Aorta (tissue), 5 donors: Measurements from ENCODE around the gene LARP4B. TPM values are rescaled to one million over a fixed set of nuclear protein-coding genes. Genes with fewer than 3 reads are reported as not detected.
A peak's percentile ranks its signal among the peaks of the same experiment; 100 is the strongest.
"Not testable (repeated sequence)": the region's sequence is repeated elsewhere in the genome, so short reads cannot be mapped to it uniquely, and the experiment has no call there.

Experiments
- ATAC-seq: fragments of 200-7000 bp; cut with Tn5 transposase; one replicate; pipeline ENCODE4 v1.9.1; 2022; ENCODE audit warnings: moderate library complexity; ENCODE audit not compliant: low FRiP score
- DNase-seq, 2 donors: peaks; one replicate each; pipeline ENCODE4 v3.0.0-alpha.2; 2020
- H3K27ac ChIP-seq, 2 donors: one replicate each; pipeline ENCODE4 v1.5.1; 2013; ENCODE audit warnings: low read length in 2 of 2, mild to moderate bottlenecking in 2 of 2, moderate library complexity in 2 of 2, control low read depth in 1 of 2, inconsistent platforms in 1 of 2, low read depth in 1 of 2
- H3K27me3 ChIP-seq, 2 donors: one replicate each; pipeline ENCODE4 v1.6.1; 2013; ENCODE audit warnings: control low read depth in 1 of 2, low read length in 1 of 2, mild to moderate bottlenecking in 1 of 2, moderate library complexity in 1 of 2; ENCODE audit not compliant: insufficient read depth in 2 of 2, control insufficient read depth in 1 of 2
- H3K36me3 ChIP-seq, 2 donors: one replicate each; pipeline ENCODE4 v1.6.1; 2013; ENCODE audit warnings: control low read depth in 1 of 2, low read length in 1 of 2, mild to moderate bottlenecking in 1 of 2; ENCODE audit not compliant: insufficient read depth in 2 of 2, control insufficient read depth in 1 of 2
- H3K4me1 ChIP-seq, 2 donors: one replicate each; pipeline ENCODE4 v1.6.1; 2013; ENCODE audit warnings: low read length in 2 of 2, control low read depth in 1 of 2, mild to moderate bottlenecking in 1 of 2, moderate library complexity in 1 of 2; ENCODE audit not compliant: insufficient read depth in 2 of 2, control insufficient read depth in 1 of 2
- H3K4me3 ChIP-seq, 2 donors: one replicate each; pipeline ENCODE4 v1.5.1; 2013; ENCODE audit warnings: low read length in 2 of 2, control low read depth in 1 of 2, mild to moderate bottlenecking in 1 of 2
- H3K9me3 ChIP-seq: one replicate; pipeline ENCODE4 v1.6.1; 2013; ENCODE audit warnings: mild to moderate bottlenecking, low read length; ENCODE audit not compliant: control insufficient read depth
- WGBS, 2 donors: extraction: QIAGEN DNeasy Blood & Tissue Kit; methylation state at CpG; one replicate each; pipeline ENCODE4 v1.1.7; 2013; 5-methylcytosine and 5-hydroxymethylcytosine counted together
- intact Hi-C, 2 donors: fragments of 100-400 bp; cut with DNase I; formaldehyde crosslinking; loops; one replicate each; pipeline versions ENCODE4 v1.14.2 to v1.15.0; 2022
- polyA plus RNA-seq, 2 donors: library from polyadenylated mRNA; stranded (reverse); fragments of 200-250 nt; gene quantifications; one replicate each; pipeline ENCODE4 v1.2.3, GENCODE V29; 2013
- total RNA-seq, 2 donors: library from RNA; stranded (reverse); fragmentation: NEBNext Ultra II Directional; extraction: Animal tissue kit (Norgen Biotek cat#: 25700); gene quantifications; one replicate each; pipeline ENCODE4 v1.2.1, GENCODE V29; 2021
- donor health status: healthy with polysubstance abuse.
- donor health status: Bipolar disorder and iron deficiency.
- donor health status: DM: no; HTN: no; CAD: no.
- donor health status: DM: no; HTN: no; CAD: no.
- donor health status: DM: yes; HTN: yes; CAD: no.

LARP4B gene
- total and polyA plus RNA-seq, 4 donors: 8.1 to 82.4 (median 42.8) TPM

- Histone ChIP-seq H3K36me3 (no peaks in the 10 kb centered on the region), H3K4me3 (no peak overlapping the region), H3K27me3 (no peaks in the 10 kb centered on the region), H3K9me3 (no peaks in the 10 kb centered on the region), H3K27ac (no peak overlapping the region), H3K4me1 (no peaks in the 10 kb centered on the region)
- ATAC-seq (peak; percentile 82), DNase-seq (peak; percentile 77 to 88)
- WGBS, 2 donors: 30 to 31% methylated on average over 34 to 38 of the region's 38 CpGs
- intact Hi-C loops: no loop called here
These were observed 156.0 kb downstream of the LARP4B start for GRCh38 chr10:775245-776075.

GRCh38 chr10:774661-775244 is 156.8 kb downstream of the LARP4B start:
- Histone ChIP-seq H3K36me3 (no peaks in the 10 kb centered on the region), H3K27ac (no peak overlapping the region), H3K4me3 (no peak overlapping the region), H3K27me3 (no peaks in the 10 kb centered on the region), H3K9me3 (no peaks in the 10 kb centered on the region), H3K4me1 (no peaks in the 10 kb centered on the region)
- ATAC-seq: peak; percentile 4
- DNase-seq: no peak
- intact Hi-C loops: loop anchor here in 1 of 2 donors (5.0 kb wide), 1 partner anchor 77 kb away; no protein-coding TSS in a partner anchor
- 84 to 87% methylated on average over 23 of the region's 23 CpGs for WGBS, 2 donors

- Histone ChIP-seq H3K4me3 (no peak overlapping the region), H3K36me3 (no peaks in the 10 kb centered on the region), H3K27ac (no peak overlapping the region), H3K9me3 (no peaks in the 10 kb centered on the region), H3K4me1 (no peaks in the 10 kb centered on the region), H3K27me3 (no peaks in the 10 kb centered on the region)
- WGBS, 2 donors: 86 to 92% methylated on average over 13 of the region's 13 CpGs
- intact Hi-C loops: loop anchor here in 1 of 2 donors (5.0 kb wide), 1 partner anchor 77 kb away; no protein-coding TSS in a partner anchor
- no peak for DNase-seq
- no peak for ATAC-seq
These were observed 157.3 kb downstream of the LARP4B start for GRCh38 chr10:774223-774622.

GRCh38 chr10:773562-774161 is 157.8 kb downstream of the LARP4B start:
- no peaks in the 10 kb centered on the region for H3K36me3 ChIP-seq
- ATAC-seq (no peak), DNase-seq (no peak)
- no peaks in the 10 kb centered on the region for H3K27me3 ChIP-seq
- no peaks in the 10 kb centered on the region for H3K9me3 ChIP-seq
- no peak overlapping the region for H3K4me3 ChIP-seq
- intact Hi-C loops: loop anchor here in 1 of 2 donors (5.0 kb wide), 1 partner anchor 76 kb away; no protein-coding TSS in a partner anchor
- H3K4me1 ChIP-seq: no peaks in the 10 kb centered on the region
- H3K27ac ChIP-seq: no peak overlapping the region
- WGBS, 2 donors: 96 to 98% methylated on average over 27 of the region's 27 CpGs

- Histone ChIP-seq H3K9me3 (peaks cover 3% of the 10 kb centered on the region), H3K27me3 (peaks cover 0 to 1% of the 10 kb centered on the region in 2 donors), H3K27ac (no peak overlapping the region), H3K36me3 (no peaks in the 10 kb centered on the region), H3K4me1 (no peaks in the 10 kb centered on the region), H3K4me3 (no peak overlapping the region)
- peak in 1 of 2 donors; percentile 68 for DNase-seq
- 78 to 82% methylated on average over 14 of the region's 14 CpGs for WGBS, 2 donors
- no peak for ATAC-seq
- intact Hi-C loops: loop anchor here in 1 of 2 donors (5.0 kb wide), 1 partner anchor 75 kb away; no protein-coding TSS in a partner anchor
These were observed 159.3 kb downstream of the LARP4B start for GRCh38 chr10:772227-772637.

GRCh38 chr10:771647-772046 is 159.9 kb downstream of the LARP4B start:
- H3K4me1 ChIP-seq: no peaks in the 10 kb centered on the region
- H3K27me3 ChIP-seq: peaks cover 0 to 2% of the 10 kb centered on the region in 2 donors
- H3K27ac ChIP-seq: no peak overlapping the region
- peaks cover 4% of the 10 kb centered on the region for H3K9me3 ChIP-seq
- no peak for DNase-seq
- ATAC-seq: no peak
- no peak overlapping the region for H3K4me3 ChIP-seq
- no peaks in the 10 kb centered on the region for H3K36me3 ChIP-seq
- intact Hi-C loops: loop anchor here in 1 of 2 donors (5.0 kb wide), 1 partner anchor 74 kb away; no protein-coding TSS in a partner anchor
- WGBS, 2 donors: 83 to 84% methylated on average over 10 of the region's 10 CpGs

- WGBS, 2 donors: 92 to 94% methylated on average over 15 of the region's 15 CpGs
- no peaks in the 10 kb centered on the region for H3K4me1 ChIP-seq
- intact Hi-C loops: loop anchor here in 1 of 2 donors (5.0 kb wide), 1 partner anchor 74 kb away; no protein-coding TSS in a partner anchor
- H3K27me3 ChIP-seq: peaks cover 0 to 2% of the 10 kb centered on the region in 2 donors
- H3K27ac ChIP-seq: no peak overlapping the region
- no peak for ATAC-seq
- no peaks in the 10 kb centered on the region for H3K36me3 ChIP-seq
- H3K4me3 ChIP-seq: no peak overlapping the region
- peaks cover 4% of the 10 kb centered on the region for H3K9me3 ChIP-seq
- peak in 1 of 2 donors; percentile 44 for DNase-seq
These were observed 160.5 kb downstream of the LARP4B start for GRCh38 chr10:770975-771374.

- not testable (repeated sequence) for H3K4me1 ChIP-seq, H3K4me3 ChIP-seq, H3K27me3 ChIP-seq, H3K9me3 ChIP-seq, H3K36me3 ChIP-seq, DNase-seq, H3K27ac ChIP-seq, ATAC-seq
- intact Hi-C loops: loop anchor here in 1 of 2 donors (5.0 kb wide), 1 partner anchor 73 kb away; no protein-coding TSS in a partner anchor
- 80 to 90% methylated on average over 10 to 13 of the region's 13 CpGs for WGBS, 2 donors
These were observed 161.3 kb downstream of the LARP4B start for GRCh38 chr10:770048-770712.
